BLaER1 treated with 17β-estradiol and CSF1 and Interleukin-3, amounts not matched to agents 10 nM and 100 nM (cell line): ENCODE measurements around the gene OLFM3.

Experiments
- H3K27ac ChIP-seq, 11 experiments: shearing (Covaris generic); formaldehyde crosslinking; 2 replicates each; pipeline ENCODE4 v1.8.1; 2022
- H3K27me3 ChIP-seq, 11 experiments: shearing (Covaris generic); formaldehyde crosslinking; 2 replicates each; pipeline ENCODE4 v1.8.1; 2022
- H3K36me3 ChIP-seq, 11 experiments: shearing (Covaris generic); formaldehyde crosslinking; 2 replicates each; pipeline ENCODE4 v1.8.1; 2022
- H3K4me1 ChIP-seq, 10 experiments: shearing (Covaris generic); formaldehyde crosslinking; 2 replicates each; pipeline ENCODE4 v1.8.1; 2022
- H3K4me2 ChIP-seq, 11 experiments: shearing (Covaris generic); formaldehyde crosslinking; 2 replicates each; pipeline ENCODE4 v1.8.1; 2022
- H3K4me3 ChIP-seq, 10 experiments: shearing (Covaris generic); formaldehyde crosslinking; 2 replicates each; pipeline ENCODE4 v1.8.1; 2022
- H3K9ac ChIP-seq, 11 experiments: shearing (Covaris generic); formaldehyde crosslinking; 2 replicates each; pipeline ENCODE4 v1.8.1; 2022
- H3K9me3 ChIP-seq, 11 experiments: shearing (Covaris generic); formaldehyde crosslinking; replicated peaks in 1 of 11; 2 replicates each; pipeline ENCODE4 v1.8.1; 2022
- H4K20me1 ChIP-seq, 11 experiments: shearing (Covaris generic); formaldehyde crosslinking; 2 replicates each; pipeline ENCODE4 v1.8.1; 2022
- Cebpa-rat ChIP-seq, 11 experiments: shearing (Covaris generic); IDR thresholded peaks; 2 replicates each; pipeline ENCODE4 v1.8.1; 2022

Gene OLFM3

GRCh38 chr1:101928829-101929228 lies 67.9 kb downstream of the OLFM3 start:
- no peak for TF ChIP-seq Cebpa-rat (IDR thresholded peaks at IDR 0.05)
- H3K9ac ChIP-seq = no peak overlapping the region
- no peaks in the 10 kb centered on the region for H3K36me3 ChIP-seq
- H3K4me3 ChIP-seq = no peak overlapping the region
- no peaks in the 10 kb centered on the region for H3K27me3 ChIP-seq
- no peaks in the 10 kb centered on the region for H3K9me3 ChIP-seq
- H4K20me1 ChIP-seq = no peaks in the 10 kb centered on the region
- no peaks in the 10 kb centered on the region for H3K4me1 ChIP-seq
- H3K27ac ChIP-seq = no peak overlapping the region
- H3K4me2 ChIP-seq = no peak overlapping the region

DNA sequence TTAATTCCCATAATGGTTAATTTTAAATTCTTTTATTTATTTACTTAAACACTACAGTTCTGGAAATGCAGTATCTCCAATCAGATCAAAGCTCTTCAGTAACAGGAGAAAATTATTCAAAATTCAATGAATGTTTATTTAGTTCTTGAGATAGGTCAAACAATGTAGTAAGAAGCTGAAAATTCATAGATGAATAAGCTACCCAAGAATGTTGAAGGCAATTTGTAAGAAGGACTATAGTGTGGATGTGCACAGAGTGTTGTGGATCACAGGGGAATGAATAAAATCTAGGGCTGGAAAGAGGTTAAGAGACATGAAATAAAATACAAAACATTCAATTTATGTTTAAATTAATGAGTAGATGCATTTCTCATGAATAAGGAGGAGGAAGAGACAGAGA lies 72.0 kb downstream of the OLFM3 start:
- Histone ChIP-seq H3K9me3 (no peaks in the 10 kb centered on the region), H3K27ac (no peak overlapping the region), H4K20me1 (no peaks in the 10 kb centered on the region), H3K36me3 (no peaks in the 10 kb centered on the region), H3K9ac (no peak overlapping the region), H3K4me2 (no peak overlapping the region), H3K27me3 (no peaks in the 10 kb centered on the region), H3K4me3 (no peak overlapping the region), H3K4me1 (peaks cover 0 to 10% (median 0%) of the 10 kb centered on the region in 10 experiments; a peak in 1 of 20 replicates)
- no peak for TF ChIP-seq Cebpa-rat (IDR thresholded peaks at IDR 0.05)

DNA sequence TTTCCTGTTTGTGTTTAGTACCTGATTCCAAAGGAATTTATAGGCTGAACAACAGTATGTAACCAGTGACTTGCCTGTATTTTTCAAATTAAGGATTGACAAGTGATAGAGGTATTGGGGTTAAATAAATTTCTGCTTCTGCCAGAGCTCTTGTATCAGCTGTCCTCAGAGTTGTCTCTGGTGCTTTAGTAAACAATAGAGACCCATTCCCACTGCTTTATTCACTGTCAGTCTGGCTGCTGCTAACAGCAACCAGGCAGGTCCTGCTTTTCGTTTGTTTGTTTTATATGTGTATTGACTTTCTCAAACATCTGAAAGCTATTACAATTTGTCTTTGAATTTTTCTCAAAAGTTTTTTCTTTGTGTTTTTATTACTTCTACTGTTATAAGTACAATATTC lies 76.1 kb downstream of the OLFM3 start:
- peaks cover 0 to 20% (median 6%) of the 10 kb centered on the region in 10 experiments; a peak in 8 of 20 replicates for H3K4me1 ChIP-seq
- no peak overlapping the region for H3K9ac ChIP-seq
- no peaks in the 10 kb centered on the region for H3K36me3 ChIP-seq
- H3K4me3 ChIP-seq = no peak overlapping the region
- H3K4me2 ChIP-seq = no peak overlapping the region
- no peaks in the 10 kb centered on the region for H3K9me3 ChIP-seq
- H3K27me3 ChIP-seq = no peaks in the 10 kb centered on the region
- H3K27ac ChIP-seq = no peak overlapping the region
- no peak for TF ChIP-seq Cebpa-rat (IDR thresholded peaks at IDR 0.05)
- no peaks in the 10 kb centered on the region for H4K20me1 ChIP-seq

- Histone ChIP-seq H3K27me3 (no peaks in the 10 kb centered on the region), H3K36me3 (no peaks in the 10 kb centered on the region), H3K4me3 (no peak overlapping the region), H4K20me1 (no peaks in the 10 kb centered on the region), H3K9me3 (no peaks in the 10 kb centered on the region), H3K27ac (no peak overlapping the region), H3K4me1 (peaks cover 0 to 23% (median 6%) of the 10 kb centered on the region in 10 experiments; a peak in 8 of 20 replicates), H3K4me2 (peak overlapping the region in 5 of 11 experiments; percentile 2 to 46 (median 5); a peak in 4 of 22 replicates), H3K9ac (no peak overlapping the region)
- TF ChIP-seq Cebpa-rat (IDR thresholded peaks at IDR 0.05) = no peak
Observed at GRCh38 chr1:101918277-101918676, 78.4 kb downstream of the OLFM3 start.

DNA sequence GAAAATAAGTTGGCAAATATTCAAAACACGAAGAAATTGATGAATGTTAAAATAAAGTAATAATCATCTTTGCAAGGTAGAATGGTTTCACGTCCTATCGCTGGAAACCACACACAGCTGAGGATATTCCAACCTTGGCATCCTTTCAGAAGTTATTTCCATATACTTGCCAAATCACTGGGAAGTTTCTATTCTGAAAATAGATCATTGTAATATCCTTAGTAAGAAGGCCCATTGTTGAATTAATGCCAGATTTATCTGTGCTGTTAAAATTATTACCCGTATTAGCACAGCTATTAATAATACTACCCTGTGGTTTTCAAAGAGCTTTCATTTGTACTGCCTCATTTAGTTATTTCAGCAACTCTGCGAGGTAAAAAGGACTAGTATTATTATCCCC lies 81.1 kb downstream of the OLFM3 start:
- Histone ChIP-seq H3K4me3 (no peak overlapping the region), H3K27me3 (no peaks in the 10 kb centered on the region), H3K27ac (no peak overlapping the region), H3K9ac (no peak overlapping the region), H3K36me3 (no peaks in the 10 kb centered on the region), H3K9me3 (no peaks in the 10 kb centered on the region), H4K20me1 (no peaks in the 10 kb centered on the region), H3K4me1 (peaks cover 0 to 17% (median 6%) of the 10 kb centered on the region in 10 experiments; a peak in 8 of 20 replicates), H3K4me2 (peak overlapping the region in 2 of 11 experiments; percentile 12 to 19; a peak in 2 of 22 replicates)
- TF ChIP-seq Cebpa-rat (IDR thresholded peaks at IDR 0.05) = no peak

- Histone ChIP-seq H3K4me1 (peaks cover 0 to 17% (median 6%) of the 10 kb centered on the region in 10 experiments; a peak in 8 of 20 replicates), H4K20me1 (no peaks in the 10 kb centered on the region), H3K4me2 (no peak overlapping the region), H3K9me3 (no peaks in the 10 kb centered on the region), H3K36me3 (no peaks in the 10 kb centered on the region), H3K27me3 (no peaks in the 10 kb centered on the region), H3K9ac (no peak overlapping the region), H3K4me3 (no peak overlapping the region), H3K27ac (no peak overlapping the region)
- TF ChIP-seq Cebpa-rat (IDR thresholded peaks at IDR 0.05) = no peak
Observed at GRCh38 chr1:101914473-101915242, 82.1 kb downstream of the OLFM3 start.

GRCh38 chr1:101911894-101912293 lies 84.8 kb downstream of the OLFM3 start:
- peaks cover 0 to 11% (median 0%) of the 10 kb centered on the region in 10 experiments; a peak in 5 of 20 replicates for H3K4me1 ChIP-seq

DNA sequence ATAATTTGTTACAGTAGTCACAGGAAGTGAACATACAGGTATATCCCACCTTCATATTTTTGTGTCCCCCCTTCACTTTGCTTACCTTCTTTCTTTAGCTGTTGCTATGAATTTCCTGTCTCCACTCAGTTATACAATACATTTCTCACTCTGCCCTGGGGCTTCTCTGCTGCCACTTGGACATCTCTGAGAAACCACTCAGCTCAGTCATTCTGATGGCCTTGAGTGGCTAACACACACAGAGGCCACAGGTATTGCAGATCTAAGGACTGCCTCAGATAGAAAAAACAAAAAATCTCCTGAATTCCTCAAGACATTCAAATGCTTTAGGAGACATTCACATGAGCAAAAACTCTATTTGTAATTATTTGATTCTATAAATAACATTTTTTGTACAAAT lies 87.7 kb downstream of the OLFM3 start:
- no peak overlapping the region for H3K4me2 ChIP-seq
- TF ChIP-seq Cebpa-rat (IDR thresholded peaks at IDR 0.05) = no peak
- H3K27ac ChIP-seq = no peak overlapping the region
- H4K20me1 ChIP-seq = no peaks in the 10 kb centered on the region
- no peak overlapping the region for H3K4me3 ChIP-seq
- peaks cover 0 to 19% (median 12%) of the 10 kb centered on the region in 10 experiments; a peak in 10 of 20 replicates for H3K4me1 ChIP-seq
- H3K9me3 ChIP-seq = no peaks in the 10 kb centered on the region
- no peaks in the 10 kb centered on the region for H3K36me3 ChIP-seq
- no peak overlapping the region for H3K9ac ChIP-seq
- no peaks in the 10 kb centered on the region for H3K27me3 ChIP-seq

More at GRCh38 chr1:101911894-101912293, 84.8 kb downstream of the OLFM3 start:
- Histone ChIP-seq H3K27ac (no peak overlapping the region), H3K9me3 (no peaks in the 10 kb centered on the region), H3K4me3 (no peak overlapping the region), H4K20me1 (no peaks in the 10 kb centered on the region), H3K4me2 (no peak overlapping the region), H3K27me3 (no peaks in the 10 kb centered on the region), H3K9ac (no peak overlapping the region), H3K36me3 (no peaks in the 10 kb centered on the region)
- TF ChIP-seq Cebpa-rat (IDR thresholded peaks at IDR 0.05) = no peak

DNA sequence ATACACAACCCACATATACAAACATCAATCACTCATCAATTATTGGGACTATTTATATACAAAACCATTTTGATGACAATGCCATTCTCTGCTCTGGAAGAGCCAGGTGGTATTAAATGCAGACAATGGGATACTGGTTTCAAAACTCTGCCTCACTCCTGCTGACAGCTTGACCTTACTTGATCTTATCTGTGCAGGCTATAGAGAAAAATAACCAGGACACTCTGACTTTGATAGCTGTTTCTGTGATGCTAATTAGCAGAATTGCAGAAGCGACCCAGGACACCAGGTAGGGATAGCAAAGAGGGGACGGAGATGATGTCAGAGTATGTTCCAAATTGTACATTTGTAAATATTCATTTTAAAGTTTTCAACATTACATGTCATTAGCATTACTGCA lies 89.5 kb downstream of the OLFM3 start:
- Histone ChIP-seq H3K27me3 (no peaks in the 10 kb centered on the region), H3K27ac (no peak overlapping the region), H3K4me1 (peaks cover 0 to 33% (median 22%) of the 10 kb centered on the region in 10 experiments; a peak in 16 of 20 replicates), H3K9me3 (no peaks in the 10 kb centered on the region), H3K4me3 (no peak overlapping the region), H3K4me2 (no peak overlapping the region), H4K20me1 (no peaks in the 10 kb centered on the region), H3K36me3 (no peaks in the 10 kb centered on the region), H3K9ac (no peak overlapping the region)
- no peak for TF ChIP-seq Cebpa-rat (IDR thresholded peaks at IDR 0.05)
